ENCODE measurements around the gene TEP1. TPM values are rescaled to one million over a fixed set of nuclear protein-coding genes. Genes with fewer than 3 reads are reported as not detected.

Gene TEP1
- total and polyA plus RNA-seq, 2 of the 13 experiments (the other 11 are each of a cell fraction or from before 2014, with no cell fraction given): 11.0 to 12.8 TPM

GRCh38 chr14:20412876-20413743 lies at the start of gene TEP1 (continued):
- TF ChIP-seq ZNF710 (CRISPR knock-in tag; IDR thresholded peaks at IDR 0.05; ENCODE audit: borderline replicate concordance) (peak; percentile 90), ATF4 (CRISPR knock-in tag; IDR thresholded peaks at IDR 0.05) (0 out of 4 replicates have a peak, but pooled peaks of 1 of the 2 experiments have one; percentile 18), ZNF605 (CRISPR knock-in tag; IDR thresholded peaks at IDR 0.05) (peak; percentile 60; the same call in 1 of the 2 replicates), KDM4B (CRISPR knock-in tag; IDR thresholded peaks at IDR 0.05) (no peak; the same call in 1 of the 2 replicates), NR1H2 (CRISPR knock-in tag; IDR thresholded peaks at IDR 0.05; ENCODE audit: borderline replicate concordance, low read depth) (no peak), ZNF337 (CRISPR knock-in tag; IDR thresholded peaks at IDR 0.05; ENCODE audit: borderline replicate concordance, low read depth) (no peak; the same call in 1 of the 2 replicates), BATF2 (CRISPR knock-in tag; IDR thresholded peaks at IDR 0.05) (no peak), ZSCAN31 (CRISPR knock-in tag; IDR thresholded peaks at IDR 0.05; ENCODE audit: low read depth) (peak; percentile 79; the same call in 1 of the 2 replicates), HNRNPL (IDR thresholded peaks at IDR 0.05; ENCODE audit: low read depth, low read length) (peak; percentile 97), NPAS2 (CRISPR knock-in tag; IDR thresholded peaks at IDR 0.05; ENCODE audit: borderline replicate concordance) (no peak), ZBTB4 (CRISPR knock-in tag; IDR thresholded peaks at IDR 0.05; ENCODE audit: borderline replicate concordance) (no peak), SNAPC2 (CRISPR knock-in tag; IDR thresholded peaks at IDR 0.05) (peak; percentile 63; the same call in 1 of the 2 replicates), ZNF777 (CRISPR knock-in tag; IDR thresholded peaks at IDR 0.05) (peak; percentile 92), ZNF841 (CRISPR knock-in tag; IDR thresholded peaks at IDR 0.05; ENCODE audit: borderline replicate concordance) (no peak), FOXC1 (CRISPR knock-in tag; IDR thresholded peaks at IDR 0.05; ENCODE audit: borderline replicate concordance) (0 out of 2 replicates have a peak, but pooled peaks have one; percentile 29), THAP7 (CRISPR knock-in tag; IDR thresholded peaks at IDR 0.05) (peak; percentile 82; the same call in 1 of the 2 replicates), ESRRA (CRISPR knock-in tag; IDR thresholded peaks at IDR 0.05; ENCODE audit: low read depth) (no peak; the same call in 1 of the 2 replicates), MAFG (CRISPR knock-in tag; IDR thresholded peaks at IDR 0.05) (no peak), AKAP8 (CRISPR knock-in tag; IDR thresholded peaks at IDR 0.05) (no peak; the same call in 1 of the 2 replicates)
